ENCODE measurements around the gene SASS6.

The SASS6 gene

GRCh38 chr1:100168051-100168450, 35.3 kb upstream of the SASS6 start:
- no peak for DNase-seq
- Histone ChIP-seq H3K23ac (ENCODE audit: low read length in 2 of 2) (no peak overlapping the region), H3K9me3 (ENCODE audit: control insufficient read depth, low read length) (no peaks in the 10 kb centered on the region), H3K36me3 (ENCODE audit: control insufficient read depth in 1 of 2, insufficient read depth in 2 of 2, low read depth in 1 of 2, low read length in 2 of 2) (no peaks in the 10 kb centered on the region), H4K91ac (ENCODE audit: low read length) (no peak overlapping the region), H3K4me1 (ENCODE audit: control insufficient read depth, insufficient read depth, low read depth, low read length) (peaks cover 2% of the 10 kb centered on the region), H2BK15ac (ENCODE audit: low read depth, poor library complexity, severe bottlenecking) (no peak overlapping the region), H3K27ac (ENCODE audit: low read length, poor library complexity, severe bottlenecking) (no peak overlapping the region), H3K79me1 (replicated peaks; ENCODE audit: low read length, poor library complexity, severe bottlenecking) (no peaks in the 10 kb centered on the region), H2BK12ac (ENCODE audit: low read length in 2 of 2) (no peak overlapping the region), H4K8ac (ENCODE audit: low read length) (no peak overlapping the region), H3K18ac (ENCODE audit: low read depth in 1 of 2, low read length in 2 of 2) (no peak overlapping the region), H3K4me3 (ENCODE audit: insufficient read depth in 1 of 2, low read depth in 1 of 2, low read length in 2 of 2) (no peak overlapping the region), H2BK120ac (ENCODE audit: low read depth, low read length) (no peak overlapping the region), H3K27me3 (ENCODE audit: control insufficient read depth in 1 of 2, insufficient read depth in 1 of 2, low read length in 2 of 2) (no peaks in the 10 kb centered on the region), H2AFZ (ENCODE audit: low read depth, low read length) (no peak overlapping the region), H3K9ac (ENCODE audit: low read length) (no peak overlapping the region), H2AK5ac (ENCODE audit: low read length, severe bottlenecking) (no peak overlapping the region), H2BK5ac (ENCODE audit: low read depth, low read length, poor library complexity, severe bottlenecking) (no peak overlapping the region), H3K4ac (ENCODE audit: low read depth in 1 of 2, low read length in 2 of 2) (no peak overlapping the region), H3K4me2 (ENCODE audit: low read length, poor library complexity, severe bottlenecking) (no peak overlapping the region), H3K14ac (ENCODE audit: low read length in 2 of 2) (no peak overlapping the region)
- WGBS = 89% methylated on average over 1 of the region's 2 CpGs

- Histone ChIP-seq H3K18ac (ENCODE audit: low read depth in 1 of 2, low read length in 2 of 2) (no peak overlapping the region), H3K4ac (ENCODE audit: low read depth in 1 of 2, low read length in 2 of 2) (no peak overlapping the region), H3K4me3 (ENCODE audit: insufficient read depth in 1 of 2, low read depth in 1 of 2, low read length in 2 of 2) (no peak overlapping the region), H3K14ac (ENCODE audit: low read length in 2 of 2) (no peak overlapping the region), H3K27ac (ENCODE audit: low read length, poor library complexity, severe bottlenecking) (no peak overlapping the region), H3K23ac (ENCODE audit: low read length in 2 of 2) (no peak overlapping the region), H3K27me3 (ENCODE audit: control insufficient read depth in 1 of 2, insufficient read depth in 1 of 2, low read length in 2 of 2) (no peaks in the 10 kb centered on the region), H3K36me3 (ENCODE audit: control insufficient read depth in 1 of 2, insufficient read depth in 2 of 2, low read depth in 1 of 2, low read length in 2 of 2) (no peaks in the 10 kb centered on the region), H2AFZ (ENCODE audit: low read depth, low read length) (no peak overlapping the region), H3K4me1 (ENCODE audit: control insufficient read depth, insufficient read depth, low read depth, low read length) (peaks cover 2% of the 10 kb centered on the region), H3K79me1 (replicated peaks; ENCODE audit: low read length, poor library complexity, severe bottlenecking) (no peaks in the 10 kb centered on the region), H4K91ac (ENCODE audit: low read length) (no peak overlapping the region), H2BK120ac (ENCODE audit: low read depth, low read length) (no peak overlapping the region), H3K9me3 (ENCODE audit: control insufficient read depth, low read length) (no peaks in the 10 kb centered on the region), H2BK12ac (ENCODE audit: low read length in 2 of 2) (no peak overlapping the region), H2BK5ac (ENCODE audit: low read depth, low read length, poor library complexity, severe bottlenecking) (no peak overlapping the region), H2BK15ac (ENCODE audit: low read depth, poor library complexity, severe bottlenecking) (no peak overlapping the region), H3K4me2 (ENCODE audit: low read length, poor library complexity, severe bottlenecking) (no peak overlapping the region), H4K8ac (ENCODE audit: low read length) (no peak overlapping the region), H3K9ac (ENCODE audit: low read length) (peak overlapping the region; percentile 53), H2AK5ac (ENCODE audit: low read length, severe bottlenecking) (no peak overlapping the region)
- no peak for DNase-seq
- 83% methylated on average over 3 of the region's 5 CpGs for WGBS
Observed at GRCh38 chr1:100164702-100165101, 32.0 kb upstream of the SASS6 start.

GRCh38 chr1:100164216-100164615, 31.5 kb upstream of the SASS6 start:
- no peak overlapping the region for H3K23ac ChIP-seq (ENCODE audit: low read length in 2 of 2)
- peak; percentile 6 for DNase-seq
- no peak overlapping the region for H3K4ac ChIP-seq (ENCODE audit: low read depth in 1 of 2, low read length in 2 of 2)
- H2AK5ac ChIP-seq (ENCODE audit: low read length, severe bottlenecking) = no peak overlapping the region
- no peak overlapping the region for H3K27ac ChIP-seq (ENCODE audit: low read length, poor library complexity, severe bottlenecking)
- H3K36me3 ChIP-seq (ENCODE audit: control insufficient read depth in 1 of 2, insufficient read depth in 2 of 2, low read depth in 1 of 2, low read length in 2 of 2) = no peaks in the 10 kb centered on the region
- H3K27me3 ChIP-seq (ENCODE audit: control insufficient read depth in 1 of 2, insufficient read depth in 1 of 2, low read length in 2 of 2) = no peaks in the 10 kb centered on the region
- no peak overlapping the region for H3K4me3 ChIP-seq (ENCODE audit: insufficient read depth in 1 of 2, low read depth in 1 of 2, low read length in 2 of 2)
- H3K14ac ChIP-seq (ENCODE audit: low read length in 2 of 2) = no peak overlapping the region
- H3K18ac ChIP-seq (ENCODE audit: low read depth in 1 of 2, low read length in 2 of 2) = no peak overlapping the region
- no peak overlapping the region for H4K91ac ChIP-seq (ENCODE audit: low read length)
- no peak overlapping the region for H2BK5ac ChIP-seq (ENCODE audit: low read depth, low read length, poor library complexity, severe bottlenecking)
- no peak overlapping the region for H4K8ac ChIP-seq (ENCODE audit: low read length)
- no peak overlapping the region for H3K4me2 ChIP-seq (ENCODE audit: low read length, poor library complexity, severe bottlenecking)
- no peak overlapping the region for H2BK120ac ChIP-seq (ENCODE audit: low read depth, low read length)
- peaks cover 2% of the 10 kb centered on the region for H3K4me1 ChIP-seq (ENCODE audit: control insufficient read depth, insufficient read depth, low read depth, low read length)
- H2AFZ ChIP-seq (ENCODE audit: low read depth, low read length) = no peak overlapping the region
- no peaks in the 10 kb centered on the region for H3K9me3 ChIP-seq (ENCODE audit: control insufficient read depth, low read length)
- 56% methylated on average over 2 of the region's 2 CpGs for WGBS
- no peaks in the 10 kb centered on the region for H3K79me1 ChIP-seq (replicated peaks; ENCODE audit: low read length, poor library complexity, severe bottlenecking)
- H3K9ac ChIP-seq (ENCODE audit: low read length) = peak overlapping the region; percentile 53
- no peak overlapping the region for H2BK12ac ChIP-seq (ENCODE audit: low read length in 2 of 2)
- no peak overlapping the region for H2BK15ac ChIP-seq (ENCODE audit: low read depth, poor library complexity, severe bottlenecking)

- H3K9me3 ChIP-seq (ENCODE audit: control insufficient read depth, low read length) = no peaks in the 10 kb centered on the region
- no peak overlapping the region for H2BK12ac ChIP-seq (ENCODE audit: low read length in 2 of 2)
- H3K4me1 ChIP-seq (ENCODE audit: control insufficient read depth, insufficient read depth, low read depth, low read length) = peaks cover 2% of the 10 kb centered on the region
- DNase-seq = no peak
- H3K79me1 ChIP-seq (replicated peaks; ENCODE audit: low read length, poor library complexity, severe bottlenecking) = no peaks in the 10 kb centered on the region
- H3K23ac ChIP-seq (ENCODE audit: low read length in 2 of 2) = no peak overlapping the region
- H3K36me3 ChIP-seq (ENCODE audit: control insufficient read depth in 1 of 2, insufficient read depth in 2 of 2, low read depth in 1 of 2, low read length in 2 of 2) = no peaks in the 10 kb centered on the region
- no peak overlapping the region for H2BK120ac ChIP-seq (ENCODE audit: low read depth, low read length)
- H3K4me3 ChIP-seq (ENCODE audit: insufficient read depth in 1 of 2, low read depth in 1 of 2, low read length in 2 of 2) = no peak overlapping the region
- H2AFZ ChIP-seq (ENCODE audit: low read depth, low read length) = no peak overlapping the region
- H3K27ac ChIP-seq (ENCODE audit: low read length, poor library complexity, severe bottlenecking) = no peak overlapping the region
- no peak overlapping the region for H3K18ac ChIP-seq (ENCODE audit: low read depth in 1 of 2, low read length in 2 of 2)
- no peak overlapping the region for H4K8ac ChIP-seq (ENCODE audit: low read length)
- H4K91ac ChIP-seq (ENCODE audit: low read length) = no peak overlapping the region
- no peak overlapping the region for H3K14ac ChIP-seq (ENCODE audit: low read length in 2 of 2)
- no peak overlapping the region for H2AK5ac ChIP-seq (ENCODE audit: low read length, severe bottlenecking)
- H2BK5ac ChIP-seq (ENCODE audit: low read depth, low read length, poor library complexity, severe bottlenecking) = no peak overlapping the region
- H3K9ac ChIP-seq (ENCODE audit: low read length) = no peak overlapping the region
- H2BK15ac ChIP-seq (ENCODE audit: low read depth, poor library complexity, severe bottlenecking) = no peak overlapping the region
- no peaks in the 10 kb centered on the region for H3K27me3 ChIP-seq (ENCODE audit: control insufficient read depth in 1 of 2, insufficient read depth in 1 of 2, low read length in 2 of 2)
- H3K4me2 ChIP-seq (ENCODE audit: low read length, poor library complexity, severe bottlenecking) = no peak overlapping the region
- no peak overlapping the region for H3K4ac ChIP-seq (ENCODE audit: low read depth in 1 of 2, low read length in 2 of 2)
Observed at GRCh38 chr1:100162881-100163280, 30.2 kb upstream of the SASS6 start.
